GM21423 (cell line): ENCODE data around the gene ITPR2.
"Not testable (repeated sequence)": the region's sequence is repeated elsewhere in the genome, so short reads cannot be mapped to it uniquely, and the experiment has no call there.

Experiments
- ATAC-seq: cut with Tn5 transposase; IDR thresholded peaks from one replicate; pipeline ENCODE4 v1.9.1; 2021; ENCODE audit warnings: mild to moderate bottlenecking, moderate library complexity; ENCODE audit not compliant: unreplicated experiment

ITPR2 gene

DNA sequence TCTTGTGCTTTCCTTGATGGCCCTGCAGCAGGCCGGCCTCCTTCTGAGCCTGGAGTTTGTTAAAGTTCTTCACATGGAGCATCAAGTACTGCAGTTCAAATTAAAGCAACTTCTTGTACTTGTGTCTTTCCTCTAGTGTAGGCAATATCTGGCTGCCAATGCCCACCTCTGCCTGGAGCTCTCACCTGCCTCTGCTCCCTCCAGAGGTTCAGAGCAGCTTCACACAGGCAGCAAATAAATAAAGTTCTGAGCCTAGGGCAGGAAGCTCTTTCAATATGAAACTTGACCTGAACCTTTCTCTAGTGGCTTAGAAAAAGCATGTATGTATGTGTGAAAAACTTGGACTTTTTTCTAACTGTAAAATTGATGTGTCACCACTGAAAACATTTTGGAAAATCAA lies 65.9 kb downstream of the ITPR2 start:
- no peak for ATAC-seq

DNA sequence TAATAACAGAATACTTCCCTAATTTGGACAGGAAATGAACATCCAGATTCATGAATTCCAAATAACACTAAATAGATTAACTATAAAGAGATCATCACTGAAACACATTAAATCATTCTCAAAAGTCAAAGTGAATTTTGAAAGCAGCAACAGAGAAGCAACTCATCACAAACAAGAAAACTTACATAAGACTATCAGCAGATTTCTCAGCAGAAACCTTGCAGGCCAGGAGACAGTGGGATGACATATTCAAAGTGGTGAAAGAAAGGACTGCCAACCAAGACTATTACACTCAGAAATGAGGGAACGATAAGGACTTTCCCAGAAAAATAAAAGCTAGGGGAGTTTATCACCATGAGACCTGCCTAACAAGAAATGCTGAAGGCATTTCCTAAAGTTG lies 70.8 kb downstream of the ITPR2 start:
- ATAC-seq = no peak

DNA sequence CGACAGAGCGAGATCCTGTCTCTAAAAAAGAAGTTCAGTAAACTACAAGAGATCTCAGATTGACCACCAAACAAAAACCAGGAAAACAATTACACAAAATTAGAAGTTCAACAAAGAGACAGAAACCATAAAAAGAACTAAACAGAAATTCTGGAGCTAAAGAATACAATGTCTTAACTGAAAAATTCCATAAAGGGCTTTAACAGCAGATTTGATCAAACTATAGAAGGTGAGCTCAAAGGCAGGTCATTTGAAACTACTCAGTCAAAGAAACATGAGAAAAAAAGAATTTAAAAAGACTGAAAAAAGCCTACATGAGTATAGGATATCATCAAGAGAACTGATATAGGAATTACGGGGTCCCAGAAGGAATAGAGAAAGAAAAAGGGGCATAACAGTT lies 71.2 kb downstream of the ITPR2 start:
- no peak for ATAC-seq

DNA sequence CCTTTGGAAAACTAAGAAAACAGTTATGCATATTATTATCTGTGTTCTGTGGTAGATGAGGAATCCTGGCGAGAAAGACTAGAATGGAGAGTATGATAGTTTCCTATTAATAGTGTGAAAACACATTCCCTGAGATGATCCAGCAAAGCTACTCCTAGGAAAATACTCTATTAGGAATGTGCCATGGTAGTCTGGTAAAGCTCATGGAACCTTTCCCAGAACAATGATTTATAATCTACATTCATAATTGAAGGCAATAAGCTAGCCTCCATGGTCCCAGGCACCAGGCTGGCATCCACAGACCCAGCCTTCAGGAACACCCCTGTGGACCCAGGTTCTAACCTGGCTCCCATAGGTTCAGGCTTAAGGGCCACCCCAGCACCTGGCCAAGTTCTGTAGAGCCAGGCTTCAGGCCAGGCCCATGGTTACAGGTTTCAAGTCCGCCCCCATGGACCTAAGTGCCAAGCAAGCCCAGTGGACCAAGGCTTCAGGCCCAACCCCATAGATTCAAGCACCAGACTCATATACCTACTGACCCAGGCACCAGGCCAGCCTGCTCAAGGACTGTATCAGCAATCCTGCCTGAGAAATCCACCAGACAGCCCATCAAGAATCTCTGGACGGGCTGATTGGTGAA lies 72.2 kb downstream of the ITPR2 start:
- no peak for ATAC-seq

DNA sequence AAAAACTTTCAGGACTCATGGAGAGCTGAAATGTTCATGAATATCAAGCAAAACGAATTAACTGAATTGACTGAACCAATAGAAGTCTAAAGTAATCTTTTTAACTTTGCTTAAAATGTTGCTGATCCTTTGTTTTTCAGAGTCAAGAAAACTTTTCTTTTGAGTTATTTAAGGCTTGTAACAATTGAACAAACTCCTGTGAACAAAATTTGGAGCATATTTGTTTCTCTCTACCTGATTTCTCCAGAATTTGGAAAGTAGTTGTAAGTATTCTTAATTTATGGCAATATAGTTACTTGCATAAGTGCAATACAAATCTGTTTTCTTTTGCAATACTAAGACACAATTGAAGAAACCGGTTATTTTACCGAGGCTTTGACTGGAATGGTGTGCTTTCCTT lies 77.6 kb downstream of the ITPR2 start:
- ATAC-seq = not testable (repeated sequence)

DNA sequence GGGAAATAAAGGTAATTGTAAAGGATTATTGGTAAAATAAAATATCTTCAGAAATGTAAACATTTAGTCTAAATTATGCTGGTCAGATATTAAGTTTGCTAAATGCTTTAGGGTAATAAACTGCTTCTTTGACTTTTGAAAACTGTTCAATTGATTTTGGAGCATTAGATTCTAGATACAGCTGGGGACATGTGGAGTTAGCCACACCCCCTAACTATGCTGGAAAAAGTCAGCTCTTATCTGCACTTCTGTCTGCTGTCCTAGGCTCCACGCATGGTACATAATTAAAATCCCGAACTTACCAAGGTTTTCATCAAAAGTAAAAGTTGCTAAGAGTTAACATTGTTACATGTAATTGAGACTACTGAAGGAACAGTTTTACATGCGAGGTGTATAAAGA lies 78.8 kb downstream of the ITPR2 start:
- ATAC-seq = no peak

DNA sequence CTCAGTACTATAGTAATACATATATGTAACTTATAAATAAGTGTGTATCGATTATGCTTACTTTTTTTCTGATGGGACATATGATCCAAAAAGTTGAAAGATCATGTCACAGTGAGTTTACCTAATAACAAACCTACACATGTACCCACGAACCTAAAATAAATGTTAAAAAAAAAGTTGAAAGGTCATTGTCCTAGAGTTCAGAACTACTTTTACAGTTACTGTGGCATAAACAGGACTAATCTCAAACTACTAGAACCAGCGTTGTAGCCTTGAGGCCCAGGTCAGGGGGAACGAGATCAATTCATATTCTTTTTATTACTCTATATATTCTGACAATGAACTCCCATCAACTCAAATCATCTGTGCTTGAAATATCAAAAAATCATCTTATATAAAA lies 81.8 kb downstream of the ITPR2 start:
- ATAC-seq = no peak

DNA sequence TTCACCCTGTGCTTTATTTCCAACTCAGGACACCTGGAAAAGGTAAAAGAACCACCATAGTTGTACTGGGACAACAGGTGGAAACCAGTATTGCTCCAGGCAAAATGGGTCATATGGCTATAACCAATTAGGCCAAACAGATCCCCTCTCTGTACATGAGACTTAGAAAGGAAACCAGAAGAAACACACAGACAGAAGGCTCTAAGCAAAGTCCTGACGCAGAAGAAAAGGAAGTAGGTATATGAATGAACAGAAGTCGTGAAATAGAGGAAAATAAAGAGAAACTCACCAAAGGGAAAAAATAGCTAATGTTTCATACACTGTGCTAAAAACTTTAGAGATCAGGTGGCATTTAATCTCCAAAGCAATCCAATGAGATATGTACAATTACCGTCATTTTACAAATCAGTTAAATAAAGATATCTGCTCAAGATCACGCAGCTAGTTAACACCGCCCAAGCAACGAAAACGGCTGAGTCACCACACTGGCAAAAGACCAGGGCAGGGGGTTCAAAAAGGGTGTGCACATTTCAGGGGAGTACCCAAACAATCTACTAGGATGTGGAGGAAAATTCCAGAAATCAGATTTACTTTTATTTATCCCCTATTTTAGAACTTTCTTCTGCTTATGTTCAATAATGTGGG lies 82.3 kb downstream of the ITPR2 start:
- ATAC-seq = peak; percentile 39

DNA sequence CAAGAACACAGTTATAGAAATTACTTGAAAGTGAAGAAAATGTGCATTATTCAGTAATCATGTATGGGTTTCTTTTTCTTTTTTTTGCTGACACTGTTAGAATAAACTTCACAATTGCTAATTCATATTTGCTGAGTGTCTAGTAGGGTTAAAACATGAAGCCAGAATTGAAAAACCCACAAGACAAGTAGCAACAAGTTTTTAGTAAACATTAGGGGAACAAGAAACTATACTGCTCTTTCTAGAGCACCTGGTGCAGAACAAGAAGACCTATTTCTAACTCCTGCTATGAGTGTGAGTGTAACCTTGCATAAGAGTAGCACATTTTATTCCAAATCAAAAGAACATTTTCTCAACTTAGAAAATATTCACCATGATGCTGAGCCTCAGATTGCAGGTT lies 83.2 kb downstream of the ITPR2 start:
- ATAC-seq = peak; percentile 71

DNA sequence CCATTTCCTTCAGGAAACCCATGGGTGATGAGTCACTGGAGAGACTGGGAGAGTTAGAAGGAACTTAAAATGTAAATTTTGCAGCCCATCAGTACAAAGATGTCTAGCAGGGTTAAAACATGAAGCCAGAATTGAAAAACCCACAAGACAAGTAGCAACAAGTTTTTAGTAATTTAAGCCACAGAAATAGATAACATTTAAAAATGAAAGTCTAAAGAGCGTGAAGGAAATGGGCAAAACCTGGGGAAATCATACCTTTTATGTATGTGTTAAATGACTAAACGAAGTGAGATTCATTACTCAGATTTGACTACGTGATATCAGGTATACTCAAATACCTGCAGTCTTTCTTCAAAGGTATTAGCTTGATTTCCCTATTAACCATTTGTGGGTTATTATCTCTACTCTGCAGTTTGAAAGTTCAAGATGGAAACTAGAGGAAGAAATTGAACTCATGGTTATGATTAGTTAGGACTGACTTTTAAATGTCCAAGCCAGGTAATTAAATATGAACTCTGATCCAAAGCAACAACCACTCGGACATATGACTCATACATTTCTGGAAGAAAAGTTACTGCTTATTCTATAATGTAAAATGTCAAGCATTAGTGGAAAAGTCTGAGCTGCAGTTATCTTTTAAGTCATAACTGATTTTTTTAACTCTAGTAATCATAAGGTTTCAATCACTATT lies 84.1 kb downstream of the ITPR2 start:
- ATAC-seq = peak; percentile 38

DNA sequence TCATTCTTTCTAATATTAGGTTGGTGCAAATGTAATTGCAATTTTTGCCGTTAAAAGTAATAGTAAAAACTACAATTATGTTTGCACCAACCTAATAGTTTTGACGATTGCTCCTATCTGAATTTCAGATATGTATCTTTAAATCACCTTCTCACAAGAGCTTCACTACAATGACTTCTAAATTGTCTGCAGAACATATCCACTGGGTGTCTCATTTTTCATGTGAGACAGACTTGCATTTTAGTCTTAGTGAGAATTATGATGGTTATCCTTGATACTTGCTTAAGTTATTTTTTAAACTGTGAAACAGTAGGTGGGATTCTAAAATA lies 84.6 kb downstream of the ITPR2 start:
- peak; percentile 13 for ATAC-seq

DNA sequence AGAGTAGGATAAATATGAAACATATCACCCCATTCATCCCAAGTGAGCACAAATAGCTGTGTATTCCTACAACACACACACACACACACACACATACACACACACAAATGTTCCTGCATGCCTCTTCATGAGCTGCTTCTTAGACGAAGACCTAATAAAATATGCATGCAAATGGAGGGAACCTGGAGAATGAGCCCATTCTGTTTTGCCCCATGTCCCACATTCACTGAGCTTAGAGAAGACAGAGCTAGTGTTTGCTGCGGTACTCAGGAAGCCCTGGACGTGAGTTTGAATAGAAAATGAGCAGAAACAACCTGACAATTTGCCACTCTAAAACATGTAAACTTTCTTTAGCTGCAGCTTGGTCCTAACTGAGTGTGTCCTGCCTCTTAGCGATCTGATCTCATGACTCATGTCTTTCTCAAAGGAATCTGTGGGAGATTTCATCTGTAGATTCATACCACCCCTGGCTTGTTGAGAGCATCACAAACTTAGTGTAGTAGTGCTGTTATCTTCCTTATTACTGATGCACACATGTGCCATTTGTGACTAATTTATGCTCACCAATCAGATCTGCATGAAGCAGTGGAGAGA lies 86.8 kb downstream of the ITPR2 start:
- no peak for ATAC-seq

DNA sequence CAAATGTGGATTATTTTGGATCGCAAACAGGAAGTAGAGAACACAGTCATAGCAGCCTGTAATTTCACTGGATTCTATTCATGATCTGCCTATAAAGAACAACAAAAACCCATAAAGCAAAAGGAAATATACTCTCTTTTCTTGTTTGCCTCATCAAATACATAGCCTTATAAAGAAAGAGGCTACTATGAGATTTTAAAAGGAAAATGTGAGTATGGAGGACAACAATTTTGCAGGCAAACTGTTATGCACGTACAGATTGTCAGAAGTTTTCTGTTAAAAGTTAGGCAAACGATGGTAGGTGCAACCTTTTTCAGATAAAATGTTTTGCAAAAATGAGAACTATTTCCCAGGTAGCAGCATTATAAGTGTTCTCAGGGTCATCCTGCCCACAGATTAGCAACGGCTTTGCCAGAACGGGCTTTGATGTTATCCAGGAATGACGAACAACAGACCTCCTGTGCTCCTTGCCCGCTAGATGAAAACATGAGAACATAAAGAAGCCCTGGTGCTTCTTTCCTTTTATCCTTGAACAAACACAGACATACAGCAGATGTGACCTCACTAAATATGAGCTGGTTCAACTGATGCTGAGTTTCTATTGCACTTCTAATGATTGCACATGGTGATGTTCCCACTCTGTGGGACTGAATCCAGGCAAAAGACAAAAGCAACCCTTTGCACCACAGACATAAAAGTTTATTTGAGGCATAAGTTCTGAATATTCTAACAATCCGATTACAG lies 88.1 kb downstream of the ITPR2 start:
- no peak for ATAC-seq

DNA sequence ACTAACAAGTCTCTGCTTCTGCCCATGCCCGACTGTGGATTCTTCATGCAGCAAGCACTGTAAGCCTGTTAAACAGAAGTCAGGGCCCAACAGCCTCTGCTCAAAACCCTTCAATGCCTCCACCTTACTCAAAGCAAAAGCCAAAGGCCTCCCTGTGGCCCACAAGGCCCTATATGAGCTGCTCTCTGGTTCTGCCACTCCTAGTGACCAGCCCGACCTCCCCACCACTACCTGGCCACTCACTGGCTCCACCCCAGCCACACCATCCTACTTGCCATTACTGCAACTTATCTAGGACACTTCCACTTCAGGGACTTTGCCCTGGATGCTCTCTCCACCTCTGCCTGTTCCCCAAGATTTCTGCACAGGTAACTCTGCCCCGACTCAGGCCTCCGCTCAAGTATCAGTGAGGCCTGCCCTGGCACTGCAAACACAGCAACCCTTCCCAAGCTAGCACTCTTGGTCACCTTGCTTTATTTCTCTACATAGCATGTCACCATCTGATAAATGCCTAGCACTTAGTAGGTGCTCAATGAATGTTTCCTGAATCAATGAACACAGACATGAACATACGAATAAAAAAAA lies 88.9 kb downstream of the ITPR2 start:
- no peak for ATAC-seq

DNA sequence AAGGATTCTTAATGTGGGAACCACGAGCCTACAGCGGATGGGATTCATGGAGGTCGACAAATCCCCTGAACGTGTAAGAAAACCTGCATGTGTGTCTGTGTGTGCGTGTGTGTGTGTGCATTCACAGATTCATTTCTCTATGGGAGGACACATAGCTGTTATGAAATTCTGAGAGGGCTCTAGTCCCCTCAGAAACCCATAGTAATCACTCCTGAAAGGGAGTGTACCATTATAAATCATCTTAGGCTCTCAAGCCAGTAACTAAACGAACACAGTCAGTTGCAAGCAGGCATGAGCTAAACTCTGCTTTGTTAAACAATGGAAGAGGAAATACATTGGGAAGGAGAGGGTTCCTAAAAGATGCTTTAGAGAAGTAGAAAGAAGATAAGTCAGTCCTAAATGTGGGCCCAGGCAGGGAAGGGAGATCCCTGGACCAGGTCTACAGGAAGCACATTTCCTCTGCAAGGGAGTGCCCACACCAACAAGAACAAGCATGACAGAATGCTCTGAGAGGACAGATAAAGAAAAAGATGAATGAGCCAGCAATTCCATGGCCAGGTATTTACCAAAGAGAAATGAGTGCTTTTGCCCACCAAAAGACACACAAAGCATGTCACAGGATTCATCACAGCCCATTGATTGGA lies 91.3 kb downstream of the ITPR2 start:
- ATAC-seq = no peak

DNA sequence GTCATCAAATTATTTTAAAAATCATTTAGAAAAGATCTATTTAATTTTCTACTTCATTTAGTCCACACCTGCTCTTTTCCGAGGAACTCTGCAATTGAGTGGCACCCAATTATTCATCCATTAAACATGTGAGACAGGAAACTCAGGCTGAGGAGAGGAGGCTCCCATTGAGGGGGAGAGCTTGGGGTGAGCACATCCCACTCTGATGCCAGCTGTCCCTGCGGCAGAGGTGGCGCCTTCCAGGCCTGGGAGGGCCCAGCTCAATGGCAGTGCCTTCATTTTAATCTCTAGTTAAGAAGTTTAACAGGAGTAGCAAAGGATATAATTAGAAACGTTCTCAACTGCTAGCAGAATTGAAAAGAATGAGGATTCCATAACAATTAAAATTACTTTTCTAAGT lies 92.0 kb downstream of the ITPR2 start:
- ATAC-seq = no peak

DNA sequence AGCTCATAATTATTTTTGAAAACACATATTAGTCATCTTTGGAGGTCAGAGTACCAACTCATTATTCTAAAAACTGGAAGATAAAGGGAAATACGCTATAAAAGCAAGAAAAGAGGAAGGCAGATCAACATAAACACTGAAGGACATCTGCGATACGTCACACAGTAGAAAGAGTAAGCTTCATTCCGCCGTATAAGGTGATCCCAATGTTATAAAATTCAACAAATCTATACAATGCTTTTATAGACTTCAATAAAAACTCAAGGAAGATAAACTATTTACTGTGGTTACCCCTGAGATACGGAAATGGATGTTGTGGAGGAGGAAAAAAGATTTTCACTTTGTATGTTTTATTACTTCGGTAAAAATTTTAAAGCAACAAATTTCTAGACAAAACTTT lies 92.6 kb downstream of the ITPR2 start:
- ATAC-seq = no peak

DNA sequence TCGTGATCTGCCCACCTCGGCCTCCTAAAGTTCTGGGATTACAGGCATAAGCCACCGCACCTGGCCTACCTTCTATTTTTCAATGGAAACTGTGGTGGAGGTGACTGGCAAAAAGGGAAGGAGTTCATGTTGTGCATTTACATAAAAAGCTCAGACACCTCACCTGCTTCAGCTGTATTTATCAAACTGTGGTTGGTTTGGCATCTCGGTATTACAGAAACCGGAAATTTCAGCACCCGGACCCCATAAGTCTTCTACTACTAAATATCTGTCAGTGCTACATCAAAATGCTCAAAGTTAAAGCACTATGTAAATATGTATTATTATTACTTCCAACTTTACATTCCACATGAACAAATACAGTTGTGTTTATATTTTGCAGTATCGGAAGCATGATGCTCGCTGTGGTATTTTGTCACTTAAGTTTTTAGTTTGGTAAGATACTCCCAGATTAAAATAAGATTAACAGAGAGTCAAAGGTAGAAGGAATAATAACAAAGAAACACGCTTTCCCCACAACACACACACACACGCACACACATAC lies 95.4 kb downstream of the ITPR2 start:
- ATAC-seq = no peak

DNA sequence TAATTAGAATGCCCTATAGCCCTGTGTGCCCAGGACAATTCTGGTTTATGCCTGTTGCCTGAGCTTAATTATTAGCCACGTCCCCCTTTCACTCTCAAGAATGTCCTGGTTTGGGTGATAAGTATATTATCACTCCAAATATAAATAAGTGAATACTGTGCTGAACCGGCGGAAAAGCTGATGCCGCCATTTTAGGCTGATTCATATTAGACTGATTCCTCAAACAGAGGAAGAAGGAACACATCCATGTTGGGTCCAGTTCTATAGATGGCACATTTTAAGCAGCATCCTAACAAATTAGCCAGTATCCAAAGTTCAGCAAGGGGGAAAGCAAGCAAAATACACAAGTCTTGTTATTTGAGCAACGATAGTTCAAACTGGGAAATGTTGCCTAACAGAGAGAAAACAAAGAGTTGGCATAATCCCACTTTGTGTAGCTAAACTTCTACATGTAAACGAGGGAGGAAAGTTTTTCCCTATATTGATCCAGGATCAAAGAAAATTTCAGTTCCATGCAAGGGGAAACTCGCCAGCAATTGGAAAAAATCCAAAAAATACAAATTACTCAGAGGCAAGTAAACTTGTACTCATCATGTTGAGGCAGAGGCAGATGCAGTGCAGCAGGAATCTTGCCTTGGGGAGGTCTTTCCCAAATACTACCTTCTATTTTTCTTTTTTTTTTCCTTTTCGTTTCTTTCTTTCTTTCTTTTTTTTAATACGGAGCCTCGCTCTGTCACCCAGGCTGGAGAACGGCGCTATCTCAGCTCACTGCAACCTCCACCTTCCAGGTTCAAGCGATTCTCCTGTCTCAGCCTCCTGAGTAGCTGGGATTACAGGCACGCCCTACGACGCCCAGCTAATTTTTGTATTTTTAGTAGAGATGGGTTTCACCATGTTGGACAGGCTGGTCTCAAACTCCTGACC lies 96.2 kb downstream of the ITPR2 start:
- ATAC-seq = no peak
